Neural crest cell (in vitro differentiated cells): ENCODE data around the gene FBXO3. TPM values are rescaled to one million over a fixed set of nuclear protein-coding genes. Genes with fewer than 3 reads are reported as not detected.
A peak's percentile ranks its signal among the peaks of the same experiment; 100 is the strongest.

Experiments used
- DNase-seq: peaks from one replicate; pipeline ENCODE4 v3.0.0; 2021; ENCODE audit warnings: low read depth, mixed read lengths, low spot score
- H3K27ac Mint-ChIP-seq: one replicate; pipeline ENCODE4 v1.8.0; 2021; ENCODE audit warnings: mild to moderate bottlenecking, mixed read lengths; ENCODE audit not compliant: unreplicated experiment
- H3K27me3 Mint-ChIP-seq: 2 replicates; pipeline ENCODE4 v1.8.0; 2021; ENCODE audit warnings: low read depth, mild to moderate bottlenecking, mixed read lengths
- H3K36me3 Mint-ChIP-seq: 2 replicates; pipeline ENCODE4 v1.8.0; 2021; ENCODE audit warnings: low read depth, mild to moderate bottlenecking, mixed read lengths
- H3K4me1 Mint-ChIP-seq: 2 replicates; pipeline ENCODE4 v1.8.0; 2021; ENCODE audit warnings: mixed read lengths
- H3K4me3 Mint-ChIP-seq: one replicate; pipeline ENCODE4 v1.8.0; 2021; ENCODE audit warnings: mild to moderate bottlenecking, mixed read lengths
- H3K9me3 Mint-ChIP-seq: 2 replicates; pipeline ENCODE4 v1.8.0; 2021; ENCODE audit warnings: mixed read lengths
- total RNA-seq: library from RNA; stranded (reverse); gene quantifications from 2 replicates; pipeline ENCODE4 v1.2.1, GENCODE V29; 2021
- TF ChIP-seq, protein P1 (sequence below): fragments of 200-600 bp; sonication (generic); conservative IDR thresholded peaks from 2 replicates; pipeline ENCODE4 v1.5.0; 2021; ENCODE audit warnings: antibody characterized with exemption, mild to moderate bottlenecking

FBXO3 gene
- total RNA-seq, 1 donor from 2014 or later, result 23.2 TPM

DNA sequence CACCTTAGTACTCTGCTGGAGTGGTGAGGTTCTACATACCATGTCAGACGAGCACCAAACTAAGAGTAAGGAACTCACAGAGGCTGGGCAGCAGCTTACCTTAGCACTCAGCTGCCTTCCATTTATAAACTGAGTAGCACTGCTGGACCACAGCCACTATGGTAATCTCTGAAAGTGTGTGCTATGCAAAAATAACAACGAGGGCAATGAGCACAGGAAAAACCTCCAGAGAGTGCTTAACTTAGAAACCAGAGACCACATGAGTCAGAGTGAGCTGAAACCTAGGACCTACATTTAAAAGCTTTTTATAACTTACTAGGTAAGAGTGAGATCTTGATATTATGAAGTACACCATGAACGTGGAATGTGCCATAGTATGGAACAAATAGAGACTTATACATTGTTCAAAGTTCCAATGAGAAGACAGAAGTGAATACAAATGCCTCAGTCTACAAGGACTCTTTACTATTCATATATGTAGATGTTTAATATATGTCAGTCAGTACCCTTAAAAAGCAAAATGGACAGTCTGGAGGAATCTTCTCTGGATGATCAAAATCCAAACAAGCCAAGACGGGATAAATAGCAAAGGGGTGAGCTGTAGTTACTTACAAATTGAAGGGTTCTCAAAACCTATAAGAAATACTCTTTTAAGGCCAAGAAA lies 20.9 kb downstream of the FBXO3 start:
- no peak overlapping the region for H3K27ac Mint-ChIP-seq
- no peaks in the 10 kb centered on the region for H3K27me3 Mint-ChIP-seq
- H3K36me3 Mint-ChIP-seq, result peaks cover 2% of the 10 kb centered on the region
- no peaks in the 10 kb centered on the region for H3K4me1 Mint-ChIP-seq
- TF ChIP-seq, protein P1, sequence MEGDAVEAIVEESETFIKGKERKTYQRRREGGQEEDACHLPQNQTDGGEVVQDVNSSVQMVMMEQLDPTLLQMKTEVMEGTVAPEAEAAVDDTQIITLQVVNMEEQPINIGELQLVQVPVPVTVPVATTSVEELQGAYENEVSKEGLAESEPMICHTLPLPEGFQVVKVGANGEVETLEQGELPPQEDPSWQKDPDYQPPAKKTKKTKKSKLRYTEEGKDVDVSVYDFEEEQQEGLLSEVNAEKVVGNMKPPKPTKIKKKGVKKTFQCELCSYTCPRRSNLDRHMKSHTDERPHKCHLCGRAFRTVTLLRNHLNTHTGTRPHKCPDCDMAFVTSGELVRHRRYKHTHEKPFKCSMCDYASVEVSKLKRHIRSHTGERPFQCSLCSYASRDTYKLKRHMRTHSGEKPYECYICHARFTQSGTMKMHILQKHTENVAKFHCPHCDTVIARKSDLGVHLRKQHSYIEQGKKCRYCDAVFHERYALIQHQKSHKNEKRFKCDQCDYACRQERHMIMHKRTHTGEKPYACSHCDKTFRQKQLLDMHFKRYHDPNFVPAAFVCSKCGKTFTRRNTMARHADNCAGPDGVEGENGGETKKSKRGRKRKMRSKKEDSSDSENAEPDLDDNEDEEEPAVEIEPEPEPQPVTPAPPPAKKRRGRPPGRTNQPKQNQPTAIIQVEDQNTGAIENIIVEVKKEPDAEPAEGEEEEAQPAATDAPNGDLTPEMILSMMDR, result no peak
- no peaks in the 10 kb centered on the region for H3K9me3 Mint-ChIP-seq
- DNase-seq, result no peak
- no peak overlapping the region for H3K4me3 Mint-ChIP-seq

DNA sequence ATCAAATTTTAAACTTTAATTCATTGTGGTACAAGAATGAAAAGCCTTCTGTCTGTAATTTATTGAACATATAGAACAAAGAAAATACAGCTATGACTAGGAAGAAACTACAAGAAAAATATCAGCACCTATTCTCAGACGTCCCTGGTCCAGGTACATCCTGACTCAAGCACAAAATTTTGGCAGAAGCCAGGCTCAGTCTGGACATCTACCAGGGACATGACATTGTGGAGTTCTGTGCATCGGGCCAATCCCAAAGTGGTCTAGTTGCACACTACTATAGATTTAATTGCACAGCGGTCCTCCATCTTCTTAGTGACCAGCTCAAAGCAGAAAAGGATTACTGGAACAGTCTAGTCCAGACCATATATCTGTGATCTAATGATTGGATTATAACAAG lies 22.4 kb downstream of the FBXO3 start:
- Mint-ChIP-seq H3K27me3 (no peaks in the 10 kb centered on the region), H3K9me3 (no peaks in the 10 kb centered on the region), H3K4me1 (no peaks in the 10 kb centered on the region), H3K27ac (no peak overlapping the region), H3K4me3 (no peak overlapping the region), H3K36me3 (no peaks in the 10 kb centered on the region)
- no peak for DNase-seq
- TF ChIP-seq, protein P1, result no peak

DNA sequence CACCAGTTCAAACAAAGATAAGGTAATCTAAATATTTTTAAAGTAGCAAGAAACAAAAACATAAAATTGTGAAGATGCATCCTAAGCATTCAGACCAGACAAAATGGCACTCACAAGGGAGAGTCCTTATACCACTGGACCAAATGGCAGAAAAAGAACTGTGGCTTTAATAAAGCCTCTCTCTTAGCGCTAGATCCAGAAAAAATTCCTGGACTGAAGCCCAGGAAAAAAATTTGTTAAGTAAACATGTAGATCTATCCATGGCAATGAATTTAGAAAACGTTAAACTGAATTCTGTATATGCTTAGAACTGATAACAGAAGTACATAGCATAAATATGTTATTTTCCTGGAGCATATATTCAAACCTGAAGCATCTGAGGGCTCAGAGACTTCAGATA lies 26.3 kb downstream of the FBXO3 start:
- no peaks in the 10 kb centered on the region for H3K27me3 Mint-ChIP-seq
- no peak overlapping the region for H3K27ac Mint-ChIP-seq
- TF ChIP-seq, protein P1, result no peak
- no peaks in the 10 kb centered on the region for H3K9me3 Mint-ChIP-seq
- H3K4me1 Mint-ChIP-seq, result no peaks in the 10 kb centered on the region
- H3K36me3 Mint-ChIP-seq, result no peaks in the 10 kb centered on the region
- no peak overlapping the region for H3K4me3 Mint-ChIP-seq
- DNase-seq, result no peak

DNA sequence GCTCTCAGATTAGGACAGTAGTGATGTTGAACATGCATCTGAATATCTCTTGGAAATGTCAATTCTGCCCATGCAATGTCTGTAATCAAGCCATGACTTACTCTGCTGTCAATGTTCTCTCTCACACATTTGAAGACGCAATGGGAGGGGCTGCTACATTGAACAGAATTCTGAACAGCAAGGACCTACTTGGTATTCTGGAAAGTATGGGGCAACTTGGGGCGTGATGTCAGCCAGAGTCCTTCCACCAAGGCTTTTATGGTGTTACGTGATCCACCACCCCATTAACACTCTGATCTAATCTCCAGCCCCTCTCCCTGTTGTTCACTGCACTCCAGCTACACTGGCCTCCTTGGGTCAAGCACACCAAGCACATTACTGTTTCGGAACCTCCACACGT lies 31.0 kb downstream of the FBXO3 start:
- Mint-ChIP-seq H3K9me3 (no peaks in the 10 kb centered on the region), H3K36me3 (peaks cover 5% of the 10 kb centered on the region), H3K4me1 (no peaks in the 10 kb centered on the region), H3K27me3 (no peaks in the 10 kb centered on the region), H3K27ac (no peak overlapping the region), H3K4me3 (no peak overlapping the region)
- no peak for DNase-seq
- TF ChIP-seq, protein P1, result no peak

DNA sequence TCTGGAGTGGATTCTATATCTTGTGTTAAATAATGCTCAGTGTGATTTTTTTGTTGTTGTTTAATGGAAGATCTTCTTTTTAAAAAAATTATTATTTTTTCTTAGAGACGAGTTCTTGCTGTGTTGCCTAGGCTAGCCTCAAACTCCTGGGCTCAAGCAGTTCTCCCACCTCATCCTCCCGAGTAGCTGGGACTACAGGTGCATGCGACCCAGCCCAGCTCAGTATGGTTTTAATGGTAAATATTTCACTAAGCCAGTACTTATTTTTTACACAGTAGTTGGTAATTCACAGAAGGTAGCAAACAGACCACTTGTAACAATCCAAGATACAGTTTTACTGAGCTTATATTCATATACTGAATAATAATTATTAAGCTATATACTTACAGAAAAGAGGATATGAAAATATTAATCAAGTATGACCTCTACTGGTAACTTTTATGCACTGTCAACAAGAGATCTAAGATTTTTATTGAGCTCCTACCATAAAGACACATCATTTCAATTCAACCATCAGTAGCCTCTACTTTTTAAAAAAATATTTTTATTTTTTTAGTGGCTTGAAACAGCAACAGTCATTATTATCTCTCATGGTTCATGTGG lies 32.0 kb downstream of the FBXO3 start:
- Mint-ChIP-seq H3K9me3 (no peaks in the 10 kb centered on the region), H3K27ac (no peak overlapping the region), H3K27me3 (no peaks in the 10 kb centered on the region), H3K36me3 (peaks cover 5% of the 10 kb centered on the region), H3K4me1 (no peaks in the 10 kb centered on the region), H3K4me3 (no peak overlapping the region)
- DNase-seq, result no peak
- TF ChIP-seq, protein P1, result peak; percentile 66
